Measurements from ENCODE around the gene SQOR. TPM values are rescaled to one million over a fixed set of nuclear protein-coding genes. Genes with fewer than 3 reads are reported as not detected.

The SQOR gene
- total and polyA plus RNA-seq, 2 experiments from 2014 or later: 0.23 TPM; not detected in 1

DNA sequence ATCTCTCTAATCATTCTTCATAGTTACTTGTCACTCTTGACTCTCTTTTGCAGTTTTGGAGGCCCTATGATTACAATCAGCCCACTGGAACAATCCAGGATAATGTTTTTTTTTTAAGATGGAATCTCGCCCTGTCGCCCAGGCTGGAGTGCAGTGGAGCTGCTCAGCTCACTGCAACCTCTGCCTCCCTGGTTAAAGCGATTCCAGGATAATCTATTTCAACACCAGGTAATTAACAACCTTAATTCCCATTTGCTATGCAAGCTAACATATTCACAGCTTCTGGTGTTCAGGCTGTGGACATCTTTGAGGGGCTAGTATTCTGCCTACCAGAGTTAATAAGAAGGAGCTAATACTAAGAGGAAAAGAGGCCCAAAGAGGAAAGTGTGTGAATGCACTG, 48.7 kb upstream of the SQOR start:
- Histone ChIP-seq H3K4me3 (peak overlapping the region; percentile 98), H3K27me3 (ENCODE audit: insufficient read depth) (no peaks in the 10 kb centered on the region), H3K4me2 (peak overlapping the region; percentile 99), H3K36me3 (ENCODE audit: insufficient read depth) (no peaks in the 10 kb centered on the region), H3K4me1 (ENCODE audit: insufficient read depth) (peaks cover 13% of the 10 kb centered on the region), H3K9me2 (ENCODE audit: insufficient read depth) (no peaks in the 10 kb centered on the region), H3F3A (replicated peaks; ENCODE audit: low read depth) (peaks cover 3% of the 10 kb centered on the region; the same call in 1 of the 2 replicates), H3K27ac (ENCODE audit: low read depth) (0 out of 2 replicates have a peak overlapping the region, but pooled peaks have one; percentile 98), H3K79me2 (replicated peaks; ENCODE audit: insufficient read depth) (peaks cover 35% of the 10 kb centered on the region), H2AFZ (no peak overlapping the region), H4K20me1 (replicated peaks; ENCODE audit: insufficient read depth) (peaks cover 5% of the 10 kb centered on the region; the same call in 1 of the 2 replicates)
- no peak for ATAC-seq
- no peaks in the 10 kb centered on the region for H3K36me3 Mint-ChIP-seq (ENCODE audit: low read depth)
- TF ChIP-seq POLR2AphosphoS5 (IDR thresholded peaks at IDR 0.05; ENCODE audit: low read depth) (no peak), ZNF331 (CRISPR knock-in tag; IDR thresholded peaks at IDR 0.05; ENCODE audit: low read depth) (no peak), EZH2phosphoT487 (IDR thresholded peaks at IDR 0.05; ENCODE audit: unreplicated experiment) (no peak), STAT1 (IDR thresholded peaks at IDR 0.05; ENCODE audit: unreplicated experiment) (no peak), ZNF114 (CRISPR knock-in tag; IDR thresholded peaks at IDR 0.05) (no peak), CREB1 (CRISPR knock-in tag; IDR thresholded peaks at IDR 0.05; ENCODE audit: low read depth) (no peak), NANOG (IDR thresholded peaks at IDR 0.05; ENCODE audit: borderline replicate concordance) (no peak), JUNB (IDR thresholded peaks at IDR 0.05; ENCODE audit: unreplicated experiment) (no peak)
- TF ChIP-seq, protein P1, sequence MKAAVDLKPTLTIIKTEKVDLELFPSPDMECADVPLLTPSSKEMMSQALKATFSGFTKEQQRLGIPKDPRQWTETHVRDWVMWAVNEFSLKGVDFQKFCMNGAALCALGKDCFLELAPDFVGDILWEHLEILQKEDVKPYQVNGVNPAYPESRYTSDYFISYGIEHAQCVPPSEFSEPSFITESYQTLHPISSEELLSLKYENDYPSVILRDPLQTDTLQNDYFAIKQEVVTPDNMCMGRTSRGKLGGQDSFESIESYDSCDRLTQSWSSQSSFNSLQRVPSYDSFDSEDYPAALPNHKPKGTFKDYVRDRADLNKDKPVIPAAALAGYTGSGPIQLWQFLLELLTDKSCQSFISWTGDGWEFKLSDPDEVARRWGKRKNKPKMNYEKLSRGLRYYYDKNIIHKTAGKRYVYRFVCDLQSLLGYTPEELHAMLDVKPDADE (IDR thresholded peaks at IDR 0.05): no peak
- TF ChIP-seq, protein P2, sequence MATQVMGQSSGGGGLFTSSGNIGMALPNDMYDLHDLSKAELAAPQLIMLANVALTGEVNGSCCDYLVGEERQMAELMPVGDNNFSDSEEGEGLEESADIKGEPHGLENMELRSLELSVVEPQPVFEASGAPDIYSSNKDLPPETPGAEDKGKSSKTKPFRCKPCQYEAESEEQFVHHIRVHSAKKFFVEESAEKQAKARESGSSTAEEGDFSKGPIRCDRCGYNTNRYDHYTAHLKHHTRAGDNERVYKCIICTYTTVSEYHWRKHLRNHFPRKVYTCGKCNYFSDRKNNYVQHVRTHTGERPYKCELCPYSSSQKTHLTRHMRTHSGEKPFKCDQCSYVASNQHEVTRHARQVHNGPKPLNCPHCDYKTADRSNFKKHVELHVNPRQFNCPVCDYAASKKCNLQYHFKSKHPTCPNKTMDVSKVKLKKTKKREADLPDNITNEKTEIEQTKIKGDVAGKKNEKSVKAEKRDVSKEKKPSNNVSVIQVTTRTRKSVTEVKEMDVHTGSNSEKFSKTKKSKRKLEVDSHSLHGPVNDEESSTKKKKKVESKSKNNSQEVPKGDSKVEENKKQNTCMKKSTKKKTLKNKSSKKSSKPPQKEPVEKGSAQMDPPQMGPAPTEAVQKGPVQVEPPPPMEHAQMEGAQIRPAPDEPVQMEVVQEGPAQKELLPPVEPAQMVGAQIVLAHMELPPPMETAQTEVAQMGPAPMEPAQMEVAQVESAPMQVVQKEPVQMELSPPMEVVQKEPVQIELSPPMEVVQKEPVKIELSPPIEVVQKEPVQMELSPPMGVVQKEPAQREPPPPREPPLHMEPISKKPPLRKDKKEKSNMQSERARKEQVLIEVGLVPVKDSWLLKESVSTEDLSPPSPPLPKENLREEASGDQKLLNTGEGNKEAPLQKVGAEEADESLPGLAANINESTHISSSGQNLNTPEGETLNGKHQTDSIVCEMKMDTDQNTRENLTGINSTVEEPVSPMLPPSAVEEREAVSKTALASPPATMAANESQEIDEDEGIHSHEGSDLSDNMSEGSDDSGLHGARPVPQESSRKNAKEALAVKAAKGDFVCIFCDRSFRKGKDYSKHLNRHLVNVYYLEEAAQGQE (IDR thresholded peaks at IDR 0.05; ENCODE audit: unreplicated experiment): no peak
- TF ChIP-seq, protein P3, sequence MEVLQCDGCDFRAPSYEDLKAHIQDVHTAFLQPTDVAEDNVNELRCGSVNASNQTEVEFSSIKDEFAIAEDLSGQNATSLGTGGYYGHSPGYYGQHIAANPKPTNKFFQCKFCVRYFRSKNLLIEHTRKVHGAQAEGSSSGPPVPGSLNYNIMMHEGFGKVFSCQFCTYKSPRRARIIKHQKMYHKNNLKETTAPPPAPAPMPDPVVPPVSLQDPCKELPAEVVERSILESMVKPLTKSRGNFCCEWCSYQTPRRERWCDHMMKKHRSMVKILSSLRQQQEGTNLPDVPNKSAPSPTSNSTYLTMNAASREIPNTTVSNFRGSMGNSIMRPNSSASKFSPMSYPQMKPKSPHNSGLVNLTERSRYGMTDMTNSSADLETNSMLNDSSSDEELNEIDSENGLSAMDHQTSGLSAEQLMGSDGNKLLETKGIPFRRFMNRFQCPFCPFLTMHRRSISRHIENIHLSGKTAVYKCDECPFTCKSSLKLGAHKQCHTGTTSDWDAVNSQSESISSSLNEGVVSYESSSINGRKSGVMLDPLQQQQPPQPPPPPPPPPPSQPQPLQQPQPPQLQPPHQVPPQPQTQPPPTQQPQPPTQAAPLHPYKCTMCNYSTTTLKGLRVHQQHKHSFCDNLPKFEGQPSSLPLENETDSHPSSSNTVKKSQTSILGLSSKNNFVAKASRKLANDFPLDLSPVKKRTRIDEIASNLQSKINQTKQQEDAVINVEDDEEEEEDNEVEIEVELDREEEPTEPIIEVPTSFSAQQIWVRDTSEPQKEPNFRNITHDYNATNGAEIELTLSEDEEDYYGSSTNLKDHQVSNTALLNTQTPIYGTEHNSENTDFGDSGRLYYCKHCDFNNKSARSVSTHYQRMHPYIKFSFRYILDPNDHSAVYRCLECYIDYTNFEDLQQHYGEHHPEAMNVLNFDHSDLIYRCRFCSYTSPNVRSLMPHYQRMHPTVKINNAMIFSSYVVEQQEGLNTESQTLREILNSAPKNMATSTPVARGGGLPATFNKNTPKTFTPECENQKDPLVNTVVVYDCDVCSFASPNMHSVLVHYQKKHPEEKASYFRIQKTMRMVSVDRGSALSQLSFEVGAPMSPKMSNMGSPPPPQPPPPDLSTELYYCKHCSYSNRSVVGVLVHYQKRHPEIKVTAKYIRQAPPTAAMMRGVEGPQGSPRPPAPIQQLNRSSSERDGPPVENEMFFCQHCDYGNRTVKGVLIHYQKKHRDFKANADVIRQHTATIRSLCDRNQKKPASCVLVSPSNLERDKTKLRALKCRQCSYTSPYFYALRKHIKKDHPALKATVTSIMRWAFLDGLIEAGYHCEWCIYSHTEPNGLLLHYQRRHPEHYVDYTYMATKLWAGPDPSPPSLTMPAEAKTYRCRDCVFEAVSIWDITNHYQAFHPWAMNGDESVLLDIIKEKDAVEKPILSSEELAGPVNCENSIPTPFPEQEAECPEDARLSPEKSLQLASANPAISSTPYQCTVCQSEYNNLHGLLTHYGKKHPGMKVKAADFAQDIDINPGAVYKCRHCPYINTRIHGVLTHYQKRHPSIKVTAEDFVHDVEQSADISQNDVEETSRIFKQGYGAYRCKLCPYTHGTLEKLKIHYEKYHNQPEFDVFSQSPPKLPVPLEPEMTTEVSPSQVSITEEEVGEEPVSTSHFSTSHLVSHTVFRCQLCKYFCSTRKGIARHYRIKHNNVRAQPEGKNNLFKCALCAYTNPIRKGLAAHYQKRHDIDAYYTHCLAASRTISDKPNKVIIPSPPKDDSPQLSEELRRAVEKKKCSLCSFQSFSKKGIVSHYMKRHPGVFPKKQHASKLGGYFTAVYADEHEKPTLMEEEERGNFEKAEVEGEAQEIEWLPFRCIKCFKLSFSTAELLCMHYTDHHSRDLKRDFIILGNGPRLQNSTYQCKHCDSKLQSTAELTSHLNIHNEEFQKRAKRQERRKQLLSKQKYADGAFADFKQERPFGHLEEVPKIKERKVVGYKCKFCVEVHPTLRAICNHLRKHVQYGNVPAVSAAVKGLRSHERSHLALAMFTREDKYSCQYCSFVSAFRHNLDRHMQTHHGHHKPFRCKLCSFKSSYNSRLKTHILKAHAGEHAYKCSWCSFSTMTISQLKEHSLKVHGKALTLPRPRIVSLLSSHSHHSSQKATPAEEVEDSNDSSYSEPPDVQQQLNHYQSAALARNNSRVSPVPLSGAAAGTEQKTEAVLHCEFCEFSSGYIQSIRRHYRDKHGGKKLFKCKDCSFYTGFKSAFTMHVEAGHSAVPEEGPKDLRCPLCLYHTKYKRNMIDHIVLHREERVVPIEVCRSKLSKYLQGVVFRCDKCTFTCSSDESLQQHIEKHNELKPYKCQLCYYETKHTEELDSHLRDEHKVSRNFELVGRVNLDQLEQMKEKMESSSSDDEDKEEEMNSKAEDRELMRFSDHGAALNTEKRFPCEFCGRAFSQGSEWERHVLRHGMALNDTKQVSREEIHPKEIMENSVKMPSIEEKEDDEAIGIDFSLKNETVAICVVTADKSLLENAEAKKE (CRISPR knock-in tag; IDR thresholded peaks at IDR 0.05): no peak
- TF ChIP-seq, protein P4, sequence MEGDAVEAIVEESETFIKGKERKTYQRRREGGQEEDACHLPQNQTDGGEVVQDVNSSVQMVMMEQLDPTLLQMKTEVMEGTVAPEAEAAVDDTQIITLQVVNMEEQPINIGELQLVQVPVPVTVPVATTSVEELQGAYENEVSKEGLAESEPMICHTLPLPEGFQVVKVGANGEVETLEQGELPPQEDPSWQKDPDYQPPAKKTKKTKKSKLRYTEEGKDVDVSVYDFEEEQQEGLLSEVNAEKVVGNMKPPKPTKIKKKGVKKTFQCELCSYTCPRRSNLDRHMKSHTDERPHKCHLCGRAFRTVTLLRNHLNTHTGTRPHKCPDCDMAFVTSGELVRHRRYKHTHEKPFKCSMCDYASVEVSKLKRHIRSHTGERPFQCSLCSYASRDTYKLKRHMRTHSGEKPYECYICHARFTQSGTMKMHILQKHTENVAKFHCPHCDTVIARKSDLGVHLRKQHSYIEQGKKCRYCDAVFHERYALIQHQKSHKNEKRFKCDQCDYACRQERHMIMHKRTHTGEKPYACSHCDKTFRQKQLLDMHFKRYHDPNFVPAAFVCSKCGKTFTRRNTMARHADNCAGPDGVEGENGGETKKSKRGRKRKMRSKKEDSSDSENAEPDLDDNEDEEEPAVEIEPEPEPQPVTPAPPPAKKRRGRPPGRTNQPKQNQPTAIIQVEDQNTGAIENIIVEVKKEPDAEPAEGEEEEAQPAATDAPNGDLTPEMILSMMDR (conservative IDR thresholded peaks at IDR 0.05; ENCODE audit: low read depth in 2 of 2): no peak
- H3K9me3 Mint-ChIP-seq: no peaks in the 10 kb centered on the region
- peaks cover 12% of the 10 kb centered on the region for H3K27me3 Mint-ChIP-seq (ENCODE audit: insufficient read depth, low read depth, poor library complexity)
- H3K27ac Mint-ChIP-seq: peak overlapping the region; percentile 100
- DNase-seq (ENCODE audit: low spot score): no peak
- H3K4me1 Mint-ChIP-seq: peaks cover 21% of the 10 kb centered on the region; the same call in 2 of the 3 replicates
- H3K4me3 Mint-ChIP-seq: peak overlapping the region; percentile 91

Data from GM23338 (cell line).